OCI-LY1 (cell line): ENCODE measurements around the gene KIF16B.

Source experiments
- EZH2 ChIP-seq: fragments of 200-600 bp; sonication (generic), shearing (Covaris generic); IDR thresholded peaks from 2 replicates; pipeline ENCODE4 v1.8.0; 2017; ENCODE audit warnings: borderline replicate concordance, mixed run types, mild to moderate bottlenecking, antibody characterized with exemption, low read length, moderate library complexity, mixed read lengths
- TF ChIP-seq, protein P1 (sequence below): fragments of 200-600 bp; sonication (generic), shearing (Covaris generic); IDR thresholded peaks from 2 replicates; pipeline ENCODE4 v1.5.1; 2017; ENCODE audit warnings: mild to moderate bottlenecking, antibody characterized with exemption, low read length, moderate library complexity, mixed read lengths

DNA sequence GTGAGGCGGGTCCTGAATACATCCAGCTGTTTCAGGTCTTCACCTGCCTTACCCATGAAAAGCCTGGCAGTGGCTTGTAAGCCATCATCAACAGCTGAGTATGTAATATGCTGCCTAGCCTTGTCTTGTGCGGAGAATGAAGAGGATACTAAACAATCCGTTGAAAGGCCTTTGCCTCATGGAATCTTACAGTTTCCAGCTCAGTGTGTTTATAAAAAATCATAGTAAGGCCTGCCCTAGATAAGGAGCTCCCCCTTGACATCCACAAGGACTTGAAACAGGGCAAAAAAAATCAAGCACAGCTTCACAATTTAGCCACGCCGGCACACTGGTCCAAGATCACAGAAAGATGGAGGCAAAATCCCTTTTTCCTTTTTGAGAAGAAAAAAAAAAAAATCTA, 115.7 kb downstream of the KIF16B start:
- no peak for TF ChIP-seq EZH2
- TF ChIP-seq, protein P1, sequence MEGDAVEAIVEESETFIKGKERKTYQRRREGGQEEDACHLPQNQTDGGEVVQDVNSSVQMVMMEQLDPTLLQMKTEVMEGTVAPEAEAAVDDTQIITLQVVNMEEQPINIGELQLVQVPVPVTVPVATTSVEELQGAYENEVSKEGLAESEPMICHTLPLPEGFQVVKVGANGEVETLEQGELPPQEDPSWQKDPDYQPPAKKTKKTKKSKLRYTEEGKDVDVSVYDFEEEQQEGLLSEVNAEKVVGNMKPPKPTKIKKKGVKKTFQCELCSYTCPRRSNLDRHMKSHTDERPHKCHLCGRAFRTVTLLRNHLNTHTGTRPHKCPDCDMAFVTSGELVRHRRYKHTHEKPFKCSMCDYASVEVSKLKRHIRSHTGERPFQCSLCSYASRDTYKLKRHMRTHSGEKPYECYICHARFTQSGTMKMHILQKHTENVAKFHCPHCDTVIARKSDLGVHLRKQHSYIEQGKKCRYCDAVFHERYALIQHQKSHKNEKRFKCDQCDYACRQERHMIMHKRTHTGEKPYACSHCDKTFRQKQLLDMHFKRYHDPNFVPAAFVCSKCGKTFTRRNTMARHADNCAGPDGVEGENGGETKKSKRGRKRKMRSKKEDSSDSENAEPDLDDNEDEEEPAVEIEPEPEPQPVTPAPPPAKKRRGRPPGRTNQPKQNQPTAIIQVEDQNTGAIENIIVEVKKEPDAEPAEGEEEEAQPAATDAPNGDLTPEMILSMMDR: no peak
